ENCODE measurements around the gene MMP24. TPM values are rescaled to one million over a fixed set of nuclear protein-coding genes. Genes with fewer than 3 reads are reported as not detected.

Gene MMP24
- total RNA-seq, 4 donors from 2014 or later: 0.16 to 7.2 (median 5.6) TPM

- no peak for DNase-seq (ENCODE audit: low spot score)
- TF ChIP-seq, protein P1, sequence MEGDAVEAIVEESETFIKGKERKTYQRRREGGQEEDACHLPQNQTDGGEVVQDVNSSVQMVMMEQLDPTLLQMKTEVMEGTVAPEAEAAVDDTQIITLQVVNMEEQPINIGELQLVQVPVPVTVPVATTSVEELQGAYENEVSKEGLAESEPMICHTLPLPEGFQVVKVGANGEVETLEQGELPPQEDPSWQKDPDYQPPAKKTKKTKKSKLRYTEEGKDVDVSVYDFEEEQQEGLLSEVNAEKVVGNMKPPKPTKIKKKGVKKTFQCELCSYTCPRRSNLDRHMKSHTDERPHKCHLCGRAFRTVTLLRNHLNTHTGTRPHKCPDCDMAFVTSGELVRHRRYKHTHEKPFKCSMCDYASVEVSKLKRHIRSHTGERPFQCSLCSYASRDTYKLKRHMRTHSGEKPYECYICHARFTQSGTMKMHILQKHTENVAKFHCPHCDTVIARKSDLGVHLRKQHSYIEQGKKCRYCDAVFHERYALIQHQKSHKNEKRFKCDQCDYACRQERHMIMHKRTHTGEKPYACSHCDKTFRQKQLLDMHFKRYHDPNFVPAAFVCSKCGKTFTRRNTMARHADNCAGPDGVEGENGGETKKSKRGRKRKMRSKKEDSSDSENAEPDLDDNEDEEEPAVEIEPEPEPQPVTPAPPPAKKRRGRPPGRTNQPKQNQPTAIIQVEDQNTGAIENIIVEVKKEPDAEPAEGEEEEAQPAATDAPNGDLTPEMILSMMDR (IDR thresholded peaks at IDR 0.05): no peak
- no peak for ATAC-seq (ENCODE audit: low FRiP score)
Measured at GRCh38 chr20:35297155-35297554, 70.7 kb downstream of the MMP24 start.

DNA sequence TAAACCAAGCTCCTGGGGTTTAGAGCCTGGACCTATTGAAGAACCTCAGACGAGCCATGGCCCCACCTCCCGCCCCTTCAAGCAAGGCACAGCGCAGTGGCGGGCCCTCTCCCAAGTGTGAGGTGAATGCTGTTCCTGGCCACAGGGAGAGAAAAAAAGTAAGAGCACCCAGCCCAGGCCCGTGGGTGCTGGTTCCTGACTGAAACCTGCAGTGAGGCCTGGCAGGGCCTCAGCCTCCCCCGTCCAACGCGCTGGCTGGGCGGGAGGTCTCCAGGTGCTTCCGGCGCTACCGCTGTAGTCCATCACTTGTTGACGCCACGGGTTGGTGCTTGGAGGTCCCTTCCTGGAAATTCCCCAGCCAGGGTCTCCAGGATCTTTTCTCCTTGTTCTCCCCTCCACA lies 71.2 kb downstream of the MMP24 start:
- DNase-seq (ENCODE audit: low spot score) (no peak), ATAC-seq (ENCODE audit: low FRiP score) (no peak)
- TF ChIP-seq, protein P1 (IDR thresholded peaks at IDR 0.05): no peak

GRCh38 chr20:35298264-35298663 lies 71.8 kb downstream of the MMP24 start:
- TF ChIP-seq, protein P1 (IDR thresholded peaks at IDR 0.05): no peak
- no peak for DNase-seq (ENCODE audit: low spot score)
- ATAC-seq (ENCODE audit: low FRiP score): no peak

GRCh38 chr20:35299780-35300179 lies 73.3 kb downstream of the MMP24 start:
- ATAC-seq (ENCODE audit: low FRiP score) (no peak), DNase-seq (ENCODE audit: low spot score) (no peak)
- TF ChIP-seq, protein P1 (IDR thresholded peaks at IDR 0.05): no peak

DNA sequence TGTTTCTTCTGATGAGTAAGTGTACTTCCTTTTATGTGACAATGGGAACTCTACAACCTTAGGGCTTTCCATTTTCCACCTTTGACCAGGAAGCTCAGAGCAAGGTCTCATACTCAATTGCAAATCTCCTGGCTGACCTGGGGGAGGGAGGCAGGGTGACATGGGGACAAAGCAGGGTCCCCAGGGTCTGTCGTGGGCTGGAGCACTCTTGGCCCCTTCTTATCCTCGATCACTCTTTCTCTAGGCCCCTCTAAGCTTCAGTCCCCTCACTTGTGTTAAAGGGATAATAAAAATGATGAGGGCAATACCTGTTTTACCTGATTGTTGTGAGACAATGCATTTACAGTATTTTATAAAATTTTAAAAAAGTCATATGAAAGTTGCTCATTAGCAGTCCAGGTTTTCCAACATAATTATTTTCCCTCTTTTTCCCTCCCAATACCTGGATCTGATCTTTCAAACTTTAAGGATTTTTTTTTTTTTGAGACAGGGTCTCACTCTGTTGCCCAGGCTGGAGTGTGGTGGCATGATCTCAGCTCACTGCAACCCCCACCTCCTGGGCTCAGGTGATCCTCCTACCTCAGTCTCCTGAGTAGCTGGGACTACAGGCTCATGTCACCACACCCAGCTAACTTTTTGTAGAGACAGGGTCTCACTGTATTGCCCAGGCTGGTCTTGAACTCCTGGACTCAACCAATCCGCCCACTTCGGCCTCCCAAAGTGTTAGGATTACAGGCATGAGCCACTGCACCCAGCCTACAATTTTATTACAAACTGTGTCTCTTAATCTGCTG lies 74.2 kb downstream of the MMP24 start:
- TF ChIP-seq, protein P1 (IDR thresholded peaks at IDR 0.05): no peak
- ATAC-seq (ENCODE audit: low FRiP score) (no peak), DNase-seq (ENCODE audit: low spot score) (no peak)

GRCh38 chr20:35301426-35301825 lies 74.9 kb downstream of the MMP24 start:
- TF ChIP-seq, protein P1 (IDR thresholded peaks at IDR 0.05): no peak
- DNase-seq (ENCODE audit: low spot score) (no peak), ATAC-seq (ENCODE audit: low FRiP score) (no peak)
